ENCODE measurements around the gene OXCT2. TPM values are rescaled to one million over a fixed set of nuclear protein-coding genes. Genes with fewer than 3 reads are reported as not detected.

The OXCT2 gene
- total RNA-seq, 1 donor from 2014 or later = 1.2 TPM

DNA sequence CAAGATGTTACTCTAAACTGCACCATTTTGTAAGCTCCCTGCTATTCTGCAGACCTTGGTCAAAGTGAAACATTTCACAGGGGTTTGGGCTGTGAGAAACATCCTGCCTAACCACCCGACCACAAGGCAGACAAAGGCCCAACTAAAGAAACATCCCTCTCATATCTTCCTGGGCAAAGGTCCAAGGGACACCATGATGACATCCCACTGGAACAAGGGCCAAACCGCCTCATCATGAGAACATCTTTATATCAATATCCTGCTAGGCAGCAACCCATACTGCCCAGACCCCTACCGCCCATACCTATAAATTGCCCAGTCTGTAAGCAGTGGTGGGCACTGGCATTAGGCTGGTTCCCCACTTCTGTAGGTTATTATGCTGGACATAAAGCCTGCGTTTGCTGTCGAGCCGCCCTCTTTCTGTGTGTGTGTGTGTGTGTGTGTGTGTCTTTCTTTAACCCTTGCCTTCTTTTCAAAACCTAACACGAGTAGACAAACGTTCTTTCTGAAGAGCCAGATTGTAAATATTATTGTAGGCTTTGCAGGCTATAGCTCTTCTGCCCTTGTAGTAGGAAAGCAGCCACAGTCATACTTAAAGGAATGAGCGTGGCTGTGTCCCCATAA lies 33.5 kb downstream of the OXCT2 start:
- TF ChIP-seq, protein P1, sequence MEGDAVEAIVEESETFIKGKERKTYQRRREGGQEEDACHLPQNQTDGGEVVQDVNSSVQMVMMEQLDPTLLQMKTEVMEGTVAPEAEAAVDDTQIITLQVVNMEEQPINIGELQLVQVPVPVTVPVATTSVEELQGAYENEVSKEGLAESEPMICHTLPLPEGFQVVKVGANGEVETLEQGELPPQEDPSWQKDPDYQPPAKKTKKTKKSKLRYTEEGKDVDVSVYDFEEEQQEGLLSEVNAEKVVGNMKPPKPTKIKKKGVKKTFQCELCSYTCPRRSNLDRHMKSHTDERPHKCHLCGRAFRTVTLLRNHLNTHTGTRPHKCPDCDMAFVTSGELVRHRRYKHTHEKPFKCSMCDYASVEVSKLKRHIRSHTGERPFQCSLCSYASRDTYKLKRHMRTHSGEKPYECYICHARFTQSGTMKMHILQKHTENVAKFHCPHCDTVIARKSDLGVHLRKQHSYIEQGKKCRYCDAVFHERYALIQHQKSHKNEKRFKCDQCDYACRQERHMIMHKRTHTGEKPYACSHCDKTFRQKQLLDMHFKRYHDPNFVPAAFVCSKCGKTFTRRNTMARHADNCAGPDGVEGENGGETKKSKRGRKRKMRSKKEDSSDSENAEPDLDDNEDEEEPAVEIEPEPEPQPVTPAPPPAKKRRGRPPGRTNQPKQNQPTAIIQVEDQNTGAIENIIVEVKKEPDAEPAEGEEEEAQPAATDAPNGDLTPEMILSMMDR (IDR thresholded peaks at IDR 0.05) = no peak
- Mint-ChIP-seq H3K27me3 (peaks cover 24% of the 10 kb centered on the region), H3K36me3 (ENCODE audit: low read depth) (peaks cover 34% of the 10 kb centered on the region), H3K27ac (no peak overlapping the region), H3K4me1 (peaks cover 23% of the 10 kb centered on the region), H3K4me3 (no peak overlapping the region), H3K9me3 (peaks cover 3% of the 10 kb centered on the region)
- ChIA-PET CTCF (interaction anchor here (0.6 kb wide), 1 partner anchor 794 kb away, joined by 3 read pairs; no protein-coding TSS in a partner anchor), POLR2A (interaction anchor here (1.2 to 2.0 kb wide), 5 partner anchors 10 to 162 kb away, joined by 3 to 12 read pairs (median 5); partner anchors contain the start of genes HPCAL4 and PABPC4)
- no peak for ATAC-seq (ENCODE audit: low read depth)
- intact Hi-C loops (cut with micrococcal nuclease) = loop anchor here (1.0 kb wide), 1 partner anchor 62 kb away; no protein-coding TSS in a partner anchor
- no peak for DNase-seq

DNA sequence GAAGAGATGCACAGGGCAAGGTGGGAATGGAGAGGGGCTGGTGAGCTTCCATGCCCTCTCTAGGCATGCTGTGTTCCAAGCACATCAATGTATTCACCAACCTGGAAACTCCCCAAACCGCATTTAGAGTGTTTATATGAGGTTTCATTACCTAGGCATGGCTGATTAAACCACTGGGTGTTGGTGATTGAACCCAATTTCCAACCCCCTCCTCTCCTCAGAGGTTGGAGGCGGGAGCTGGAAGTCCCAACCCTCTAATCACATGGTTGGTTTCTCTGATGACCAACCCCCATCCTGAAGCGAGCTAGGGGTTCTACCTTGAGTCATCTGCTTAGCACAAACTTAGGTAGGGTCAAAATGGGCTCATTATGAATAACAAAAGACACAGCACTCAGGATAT lies 35.4 kb downstream of the OXCT2 start:
- POLR2A ChIA-PET = interaction anchor here (0.6 kb wide), 1 partner anchor 160 kb away, joined by 4 read pairs; no protein-coding TSS in a partner anchor
- no peak for ATAC-seq (ENCODE audit: low read depth)
- intact Hi-C loops (cut with micrococcal nuclease) = no loop called here

DNA sequence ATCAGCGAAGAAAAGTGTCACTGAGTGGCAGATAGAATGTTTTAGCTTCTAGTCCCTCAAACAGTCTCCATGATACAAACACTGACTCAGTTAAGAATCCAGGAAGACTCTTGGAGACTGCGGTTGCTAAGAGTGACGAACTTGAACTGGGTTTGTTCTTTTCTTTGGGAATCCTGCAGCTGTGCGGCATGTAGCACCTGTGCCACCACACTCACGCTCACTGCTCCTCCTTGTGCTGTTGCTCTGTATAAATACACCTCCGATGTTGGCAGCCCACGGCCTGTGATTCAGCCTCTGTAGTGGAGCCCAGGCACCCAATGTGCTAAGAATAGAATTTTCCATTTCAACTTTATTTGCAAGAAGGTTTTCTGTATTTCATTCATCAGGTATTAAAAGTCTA lies 38.0 kb downstream of the OXCT2 start:
- Mint-ChIP-seq H3K9me3 (no peaks in the 10 kb centered on the region), H3K36me3 (ENCODE audit: low read depth) (no peaks in the 10 kb centered on the region), H3K4me3 (no peak overlapping the region), H3K4me1 (peaks cover 1% of the 10 kb centered on the region), H3K27me3 (peaks cover 48% of the 10 kb centered on the region), H3K27ac (no peak overlapping the region)
- ChIA-PET CTCF (no interaction called here), POLR2A (no interaction called here)
- ATAC-seq (ENCODE audit: low read depth) (no peak), DNase-seq (no peak)
- intact Hi-C loops (cut with micrococcal nuclease) = no loop called here
- TF ChIP-seq, protein P1 (IDR thresholded peaks at IDR 0.05) = no peak

More for the DNA sequence above, 35.4 kb downstream of the OXCT2 start:
- peaks cover 23% of the 10 kb centered on the region for H3K4me1 Mint-ChIP-seq
- no peak overlapping the region for H3K4me3 Mint-ChIP-seq
- no peak for DNase-seq
- H3K27me3 Mint-ChIP-seq = peaks cover 28% of the 10 kb centered on the region
- CTCF ChIA-PET = no interaction called here
- peaks cover 3% of the 10 kb centered on the region for H3K9me3 Mint-ChIP-seq
- TF ChIP-seq, protein P1 (IDR thresholded peaks at IDR 0.05) = no peak
- H3K27ac Mint-ChIP-seq = no peak overlapping the region
- peaks cover 18% of the 10 kb centered on the region for H3K36me3 Mint-ChIP-seq (ENCODE audit: low read depth)

DNA sequence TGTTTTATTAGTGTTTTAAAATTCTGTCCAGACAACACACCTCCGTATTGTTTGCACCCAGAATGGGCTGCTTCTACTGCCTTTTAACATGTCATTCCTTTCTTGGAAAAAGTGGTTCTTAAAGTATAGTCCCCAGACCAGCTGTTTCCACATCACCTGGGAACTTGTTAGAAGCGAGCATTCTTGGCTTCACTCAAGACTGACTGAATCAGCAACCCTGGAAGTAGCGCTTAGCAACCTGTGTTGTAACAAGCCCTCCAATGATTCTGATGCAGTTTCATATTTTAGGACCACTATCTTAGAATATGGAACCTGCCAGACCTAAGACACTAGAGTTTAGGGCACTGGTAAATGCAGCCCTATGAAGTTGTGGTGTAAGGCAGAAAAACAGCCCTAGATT lies 38.4 kb downstream of the OXCT2 start:
- no peaks in the 10 kb centered on the region for H3K9me3 Mint-ChIP-seq
- POLR2A ChIA-PET = no interaction called here
- H3K27me3 Mint-ChIP-seq = peaks cover 53% of the 10 kb centered on the region

DNA sequence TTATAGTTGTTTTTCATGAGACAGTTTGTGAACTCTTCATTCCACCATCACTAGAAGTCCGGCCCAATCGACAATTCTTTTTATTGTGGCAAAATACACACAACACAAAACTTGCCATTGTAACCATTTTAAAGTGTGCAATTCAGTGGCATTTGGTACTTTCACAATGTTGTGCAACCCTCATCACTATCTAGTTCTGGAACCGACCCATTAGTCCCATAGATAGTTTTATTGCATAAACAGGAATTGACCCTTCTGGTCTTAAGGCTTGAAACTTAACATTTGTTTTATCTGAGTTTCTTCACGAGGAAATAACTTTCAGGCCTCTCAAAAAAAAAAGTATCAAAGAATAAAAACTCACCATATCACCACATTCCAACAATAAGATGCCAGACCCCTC lies 41.3 kb downstream of the OXCT2 start:
- Mint-ChIP-seq H3K36me3 (ENCODE audit: low read depth) (no peaks in the 10 kb centered on the region), H3K27ac (no peak overlapping the region), H3K27me3 (peaks cover 53% of the 10 kb centered on the region), H3K4me3 (no peak overlapping the region), H3K4me1 (peaks cover 8% of the 10 kb centered on the region), H3K9me3 (no peaks in the 10 kb centered on the region)
- ATAC-seq (ENCODE audit: low read depth) (no peak), DNase-seq (no peak)
- TF ChIP-seq, protein P1 (IDR thresholded peaks at IDR 0.05) = no peak
- ChIA-PET POLR2A (interaction anchor here (1.4 kb wide), 1 partner anchor 9 kb away, joined by 6 read pairs; the partner anchor contains the start of gene PPIE), CTCF (no interaction called here)
- intact Hi-C loops (cut with micrococcal nuclease) = no loop called here

More for the DNA sequence above, 38.4 kb downstream of the OXCT2 start:
- intact Hi-C loops (cut with micrococcal nuclease) = no loop called here
- DNase-seq (no peak), ATAC-seq (ENCODE audit: low read depth) (no peak)
- CTCF ChIA-PET = no interaction called here
- H3K36me3 Mint-ChIP-seq (ENCODE audit: low read depth) = no peaks in the 10 kb centered on the region
- TF ChIP-seq, protein P1 (IDR thresholded peaks at IDR 0.05) = no peak
- no peak overlapping the region for H3K4me3 Mint-ChIP-seq
- H3K4me1 Mint-ChIP-seq = peaks cover 4% of the 10 kb centered on the region
- no peak overlapping the region for H3K27ac Mint-ChIP-seq

Data from activated B cell treated with CpG ODN at 0.5 μM for 24 hours (primary cell).